HG03064 (cell line): ENCODE measurements around the gene VIL1.

Experiments used
- ATAC-seq: cut with Tn5 transposase; IDR thresholded peaks from one replicate; pipeline ENCODE4 v1.9.1; 2021; ENCODE audit warnings: low read depth; ENCODE audit not compliant: unreplicated experiment

Gene VIL1

GRCh38 chr2:218405086-218405745 lies 13.7 kb upstream of the VIL1 start:
- ATAC-seq, result no peak

- peak; percentile 9 for ATAC-seq
Observed at GRCh38 chr2:218405746-218406208, 13.1 kb upstream of the VIL1 start.

GRCh38 chr2:218406209-218406948 lies 12.5 kb upstream of the VIL1 start:
- peak; percentile 75 for ATAC-seq

GRCh38 chr2:218406949-218407618 lies 11.8 kb upstream of the VIL1 start:
- peak; percentile 5 for ATAC-seq

GRCh38 chr2:218407717-218408116 lies 11.2 kb upstream of the VIL1 start:
- no peak for ATAC-seq

- ATAC-seq, result no peak
Observed at GRCh38 chr2:218418321-218418716, 604 bp upstream of the VIL1 start.

GRCh38 chr2:218419630-218420216 lies 800 bp downstream of the VIL1 start:
- no peak for ATAC-seq

GRCh38 chr2:218421027-218421426 lies 2.1 kb downstream of the VIL1 start:
- ATAC-seq, result no peak

GRCh38 chr2:218422403-218423086 lies 3.6 kb downstream of the VIL1 start:
- no peak for ATAC-seq

- no peak for ATAC-seq
Observed at GRCh38 chr2:218423584-218423983, 4.7 kb downstream of the VIL1 start.

GRCh38 chr2:218425531-218425930 lies 6.6 kb downstream of the VIL1 start:
- ATAC-seq, result no peak

GRCh38 chr2:218427741-218428140 lies 8.8 kb downstream of the VIL1 start:
- no peak for ATAC-seq

GRCh38 chr2:218428846-218429558 lies 10.1 kb downstream of the VIL1 start:
- no peak for ATAC-seq

GRCh38 chr2:218429911-218430692 lies 11.2 kb downstream of the VIL1 start:
- ATAC-seq, result no peak

GRCh38 chr2:218430721-218431120 lies 11.8 kb downstream of the VIL1 start:
- ATAC-seq, result no peak

GRCh38 chr2:218431878-218432277 lies 13.0 kb downstream of the VIL1 start:
- no peak for ATAC-seq

- ATAC-seq, result no peak
Observed at GRCh38 chr2:218432676-218433365, 13.9 kb downstream of the VIL1 start.

GRCh38 chr2:218434456-218434855 lies 15.5 kb downstream of the VIL1 start:
- no peak for ATAC-seq
